GM13977 (cell line): Measurements from ENCODE around the gene NUP35.

Experiments used
- DNase-seq: peaks from one replicate; pipeline ENCODE4 v3.0.0; 2012; ENCODE audit warnings: low spot score
- in situ Hi-C: fragments of 300-500 bp; cut with MboI; formaldehyde crosslinking; loops from one replicate; pipeline ENCODE4 v1.12.0; 2022; ENCODE audit warnings: low sequenced_read_pairs, low pct_unique_long_range_greater_than_20kb, mixed read lengths, inconsistent platforms; ENCODE audit not compliant: unreplicated experiment
- TF ChIP-seq, protein P1 (sequence below): IDR thresholded peaks from 2 replicates; pipeline ENCODE4 v1.5.1; 2012; ENCODE audit warnings: mild to moderate bottlenecking, control low read depth; ENCODE audit not compliant: insufficient read depth; ENCODE audit errors: extremely low read depth, missing control alignments

Gene NUP35

DNA sequence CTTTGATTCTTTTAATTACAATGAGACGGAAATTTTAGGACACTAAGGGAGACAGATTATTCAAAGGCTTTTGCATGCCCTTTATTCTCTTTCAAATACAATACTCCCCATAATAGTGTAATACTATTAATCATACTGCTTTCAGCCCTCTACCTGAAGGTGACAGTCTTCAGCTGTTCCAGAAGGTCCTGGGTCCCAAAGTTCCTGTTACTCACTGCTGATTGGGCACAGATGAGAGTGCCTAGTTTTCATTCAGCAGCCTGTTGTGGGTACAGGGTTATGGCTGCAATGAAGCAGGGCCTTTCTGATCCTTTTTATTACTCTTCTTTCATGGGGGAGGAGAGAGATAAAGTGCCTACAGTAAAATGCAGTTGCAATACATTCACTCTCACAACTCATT is 80.2 kb downstream of the NUP35 start:
- TF ChIP-seq, protein P1, sequence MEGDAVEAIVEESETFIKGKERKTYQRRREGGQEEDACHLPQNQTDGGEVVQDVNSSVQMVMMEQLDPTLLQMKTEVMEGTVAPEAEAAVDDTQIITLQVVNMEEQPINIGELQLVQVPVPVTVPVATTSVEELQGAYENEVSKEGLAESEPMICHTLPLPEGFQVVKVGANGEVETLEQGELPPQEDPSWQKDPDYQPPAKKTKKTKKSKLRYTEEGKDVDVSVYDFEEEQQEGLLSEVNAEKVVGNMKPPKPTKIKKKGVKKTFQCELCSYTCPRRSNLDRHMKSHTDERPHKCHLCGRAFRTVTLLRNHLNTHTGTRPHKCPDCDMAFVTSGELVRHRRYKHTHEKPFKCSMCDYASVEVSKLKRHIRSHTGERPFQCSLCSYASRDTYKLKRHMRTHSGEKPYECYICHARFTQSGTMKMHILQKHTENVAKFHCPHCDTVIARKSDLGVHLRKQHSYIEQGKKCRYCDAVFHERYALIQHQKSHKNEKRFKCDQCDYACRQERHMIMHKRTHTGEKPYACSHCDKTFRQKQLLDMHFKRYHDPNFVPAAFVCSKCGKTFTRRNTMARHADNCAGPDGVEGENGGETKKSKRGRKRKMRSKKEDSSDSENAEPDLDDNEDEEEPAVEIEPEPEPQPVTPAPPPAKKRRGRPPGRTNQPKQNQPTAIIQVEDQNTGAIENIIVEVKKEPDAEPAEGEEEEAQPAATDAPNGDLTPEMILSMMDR, result no peak
- in situ Hi-C loops, result no loop called here
- no peak for DNase-seq

DNA sequence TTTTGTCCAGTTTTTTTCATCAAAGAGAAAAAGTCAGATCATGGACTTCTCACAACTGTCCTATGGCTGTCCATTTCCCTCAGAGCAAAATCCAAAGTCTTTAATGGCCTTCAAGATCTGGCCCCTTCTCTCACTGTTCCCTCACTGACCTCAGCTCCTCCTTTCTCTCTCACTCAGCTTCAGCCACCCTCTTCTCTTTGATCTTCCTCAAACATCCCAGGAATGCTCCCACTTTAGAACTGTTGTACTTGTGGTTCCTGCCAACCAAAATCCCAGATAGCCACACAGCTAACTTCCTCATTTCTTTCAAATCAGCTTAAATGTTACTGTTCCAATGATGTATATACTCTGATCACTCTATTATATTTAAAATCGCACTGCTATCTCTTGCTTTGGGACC is 82.9 kb downstream of the NUP35 start:
- DNase-seq, result no peak
- TF ChIP-seq, protein P1, result no peak
- in situ Hi-C loops, result no loop called here

DNA sequence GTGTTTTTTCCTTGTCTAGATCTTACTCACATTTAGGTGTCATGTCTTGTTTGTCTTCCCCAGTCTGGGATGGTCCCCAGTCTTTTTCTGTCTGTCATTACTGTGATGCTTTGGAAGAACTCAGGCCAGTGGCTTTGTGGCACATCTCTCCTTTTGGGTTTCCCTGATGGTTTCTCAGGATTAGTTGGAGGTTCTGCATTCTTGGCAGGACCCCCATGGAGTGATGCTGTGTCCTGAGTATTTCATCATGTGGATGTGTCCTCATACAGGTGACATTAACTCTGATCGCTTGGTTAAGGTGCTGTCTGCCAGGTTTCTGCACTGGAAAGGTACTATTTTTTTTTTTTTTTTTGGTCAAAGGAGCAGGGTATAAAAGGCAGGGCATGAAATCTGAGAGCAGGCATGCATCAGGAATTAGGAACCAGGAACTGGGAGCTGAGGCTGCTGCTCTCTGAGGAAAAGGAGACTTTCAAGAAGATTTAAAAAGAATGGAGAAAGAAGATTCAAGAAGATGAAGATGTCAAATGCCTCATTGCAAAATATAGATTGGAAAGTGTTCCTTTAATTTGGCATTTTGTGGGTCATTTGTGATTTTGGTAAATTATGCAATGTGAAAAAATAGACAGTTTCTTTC is 85.3 kb downstream of the NUP35 start:
- in situ Hi-C loops, result no loop called here
- DNase-seq, result no peak
- TF ChIP-seq, protein P1, result no peak
